A549 treated with dexamethasone at 1 μM for 4 hours (cell line): ENCODE results near the gene ZNF343. TPM values are rescaled to one million over a fixed set of nuclear protein-coding genes. Genes with fewer than 3 reads are reported as not detected.

Source experiments
- total RNA-seq: library from RNA; stranded (reverse); fragments of 200-300 nt; extraction: Qiagen RNA extraction; gene quantifications from 5 replicates; pipeline ENCODE4 v1.2.3, GENCODE V29; 2022

Gene ZNF343
- 12.8 to 16.5 TPM (median 14.3 TPM) in 5 replicates for total RNA-seq

DNA sequence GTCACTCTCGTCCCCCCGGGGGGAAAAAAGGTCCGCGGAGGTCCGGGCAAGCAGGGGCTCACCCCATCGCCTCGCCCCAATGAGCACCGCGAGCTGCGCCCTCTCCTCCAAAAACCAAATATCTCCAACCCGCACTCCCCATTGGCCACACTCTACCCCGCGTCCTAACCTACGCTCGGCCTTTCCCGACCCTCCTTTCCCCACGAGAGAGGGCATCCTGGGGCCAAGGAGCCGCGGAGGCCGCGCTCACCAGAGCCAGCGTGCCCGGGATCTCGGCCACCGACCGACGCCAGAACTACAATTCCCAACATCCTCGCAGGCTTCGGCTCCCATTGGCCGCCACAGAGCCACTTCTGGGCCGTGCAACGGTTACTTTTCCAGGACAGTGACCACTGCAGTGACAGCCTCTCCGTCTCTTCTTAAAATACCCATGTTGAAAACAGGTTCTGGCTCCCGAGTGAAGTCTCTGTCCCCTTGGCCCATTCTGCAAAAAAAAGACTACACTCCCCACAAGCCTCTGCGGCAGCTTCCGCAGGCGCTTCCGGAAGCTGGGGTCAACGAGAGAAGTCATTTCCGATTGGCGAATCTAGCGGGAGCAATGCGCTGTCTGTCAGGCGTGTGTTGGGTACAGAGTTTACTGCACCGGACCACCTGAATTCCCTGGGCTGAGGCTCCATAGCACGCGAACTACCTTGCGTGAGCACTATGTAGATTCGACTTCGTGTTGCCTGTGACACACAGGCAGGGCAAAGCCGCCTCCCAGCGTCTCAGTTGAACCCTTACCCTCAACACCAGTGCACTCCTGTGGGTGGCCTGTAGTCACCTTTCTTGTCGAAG, at the start of gene ZNF343:
ZNF343 (minus strand) TSS at position 285 of the 837 bp plus-strand sequence. CDS start 15,020 bp downstream, outside the sequence.

DNA sequence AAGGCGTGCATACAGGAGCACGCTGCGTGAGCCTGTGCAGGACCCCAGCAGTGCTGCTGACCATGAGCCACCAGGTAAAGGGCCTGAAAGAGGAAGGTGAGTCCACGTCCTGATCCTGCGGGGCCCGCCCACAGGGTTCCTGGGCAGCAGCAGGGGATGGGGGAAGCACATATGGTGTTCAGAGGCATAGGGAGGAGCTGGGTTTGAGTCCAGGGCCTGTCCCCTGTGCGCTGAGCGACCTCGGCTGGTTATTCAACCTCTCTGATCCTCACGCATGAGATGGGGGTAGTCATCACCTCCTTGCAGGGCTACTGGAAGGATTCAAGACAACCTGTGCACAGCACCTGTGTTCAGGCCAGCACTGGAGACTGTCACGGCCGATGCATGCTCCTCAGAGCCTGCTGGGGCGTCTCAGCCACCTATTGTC, 27.9 kb upstream of the ZNF343 start, which contains the start of gene TMC2:
TMC2 (plus strand) TSS at position 14 of the 427 bp plus-strand sequence; CDS start at position 63, 49 bp downstream.

DNA sequence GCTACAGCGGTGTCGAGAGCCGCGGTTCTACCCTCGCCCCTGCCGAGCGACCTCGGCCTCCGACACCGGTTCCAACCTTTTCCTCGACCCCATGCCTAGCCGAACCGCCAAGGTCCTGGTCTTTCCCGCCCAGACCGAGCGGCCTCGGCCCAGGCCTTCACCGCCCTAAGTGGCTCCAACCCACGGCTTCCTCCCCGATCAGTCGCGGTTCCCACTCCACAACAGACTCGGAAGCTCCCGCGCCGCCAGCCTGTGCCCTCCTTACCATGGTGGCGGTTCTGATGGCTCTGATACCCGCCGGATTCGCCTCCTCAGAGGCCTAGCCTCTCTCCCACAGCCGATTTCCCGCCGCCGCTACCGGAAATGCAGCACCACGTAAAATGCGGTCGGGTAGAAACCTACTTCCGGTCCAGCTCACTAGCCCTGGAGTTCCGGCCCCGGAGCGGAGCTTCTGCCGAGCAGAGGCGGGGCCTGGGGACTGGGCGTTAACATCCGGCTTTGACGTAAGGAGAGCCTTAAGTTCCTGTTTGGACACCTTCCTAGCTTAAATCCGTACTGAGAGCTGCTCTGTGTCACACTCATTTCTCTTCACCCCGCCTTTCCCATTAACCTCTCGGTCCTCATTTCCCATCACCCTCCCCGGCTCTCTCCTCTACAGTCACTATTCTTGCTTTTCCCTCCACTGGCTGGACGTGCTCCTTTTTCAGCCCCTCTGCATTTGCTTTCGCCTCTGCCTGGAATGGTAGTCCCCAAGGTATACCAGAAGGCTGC, 38.1 kb downstream of the ZNF343 start, which contains the start of gene SNRPB:
SNRPB (minus strand) TSS at position 367 of the 771 bp plus-strand sequence; CDS start at position 268, 99 bp downstream.

Other genes with a start within 250 kb of the ZNF343 start
- 0.05 to 0.12 TPM (median 0.07 TPM) in 3 of 5 replicates, not detected in the others for gene TGM3, start 212.9 kb downstream of the ZNF343 start, total RNA-seq
- gene TGM6, start 128.0 kb downstream of the ZNF343 start, total RNA-seq, result not detected in 5 replicates
- gene SNRPB, start 38.1 kb downstream of the ZNF343 start, total RNA-seq, result 877 to 969 TPM (median 896 TPM) in 5 replicates
- gene TMC2, start 27.7 kb upstream of the ZNF343 start, total RNA-seq, result 0.02 TPM in 1 of 5 replicates, not detected in the others
- 545 to 622 TPM (median 573 TPM) in 5 replicates for gene NOP56, start 143.7 kb upstream of the ZNF343 start, total RNA-seq
- gene IDH3B, start 155.3 kb upstream of the ZNF343 start, total RNA-seq, result 121 to 137 TPM (median 133 TPM) in 5 replicates
- 2.0 to 3.0 TPM (median 2.3 TPM) in 5 replicates for gene EBF4, start 183.9 kb upstream of the ZNF343 start, total RNA-seq